ENCODE data around the gene THRA. TPM values are rescaled to one million over a fixed set of nuclear protein-coding genes. Genes with fewer than 3 reads are reported as not detected.

The THRA gene
- total RNA-seq, 2 donors from 2014 or later: 64.8 to 75.0 TPM

GRCh38 chr17:40079545-40079944 lies 16.8 kb downstream of the THRA start:
- Histone ChIP-seq H3K27me3 (replicated peaks; ENCODE audit: insufficient read depth) (no peaks in the 10 kb centered on the region), H3K36me3 (peaks cover 32% of the 10 kb centered on the region), H3K4me3 (no peak overlapping the region), H3K4me1 (ENCODE audit: control insufficient read depth in 1 of 2, low read depth in 2 of 2) (peaks cover 25 to 32% of the 10 kb centered on the region in 2 donors), H3K9me3 (no peaks in the 10 kb centered on the region), H3K27ac (no peak overlapping the region)
- ATAC-seq (ENCODE audit: insufficient number of reproducible peaks, low FRiP score, low read depth): no peak
- DNase-seq (ENCODE audit: low spot score): no peak
- no peak for TF ChIP-seq CTCF (IDR thresholded peaks at IDR 0.05)

GRCh38 chr17:40084477-40084876 lies 21.7 kb downstream of the THRA start:
- Histone ChIP-seq H3K27me3 (replicated peaks; ENCODE audit: insufficient read depth) (no peaks in the 10 kb centered on the region), H3K9me3 (no peaks in the 10 kb centered on the region), H3K4me3 (no peak overlapping the region), H3K36me3 (peaks cover 58% of the 10 kb centered on the region), H3K27ac (no peak overlapping the region), H3K4me1 (ENCODE audit: control insufficient read depth in 1 of 2, low read depth in 2 of 2) (peaks cover 0 to 12% of the 10 kb centered on the region in 2 donors)
- no peak for ATAC-seq (ENCODE audit: insufficient number of reproducible peaks, low FRiP score, low read depth)
- no peak for TF ChIP-seq CTCF (IDR thresholded peaks at IDR 0.05)
- DNase-seq (ENCODE audit: low spot score): no peak

DNA sequence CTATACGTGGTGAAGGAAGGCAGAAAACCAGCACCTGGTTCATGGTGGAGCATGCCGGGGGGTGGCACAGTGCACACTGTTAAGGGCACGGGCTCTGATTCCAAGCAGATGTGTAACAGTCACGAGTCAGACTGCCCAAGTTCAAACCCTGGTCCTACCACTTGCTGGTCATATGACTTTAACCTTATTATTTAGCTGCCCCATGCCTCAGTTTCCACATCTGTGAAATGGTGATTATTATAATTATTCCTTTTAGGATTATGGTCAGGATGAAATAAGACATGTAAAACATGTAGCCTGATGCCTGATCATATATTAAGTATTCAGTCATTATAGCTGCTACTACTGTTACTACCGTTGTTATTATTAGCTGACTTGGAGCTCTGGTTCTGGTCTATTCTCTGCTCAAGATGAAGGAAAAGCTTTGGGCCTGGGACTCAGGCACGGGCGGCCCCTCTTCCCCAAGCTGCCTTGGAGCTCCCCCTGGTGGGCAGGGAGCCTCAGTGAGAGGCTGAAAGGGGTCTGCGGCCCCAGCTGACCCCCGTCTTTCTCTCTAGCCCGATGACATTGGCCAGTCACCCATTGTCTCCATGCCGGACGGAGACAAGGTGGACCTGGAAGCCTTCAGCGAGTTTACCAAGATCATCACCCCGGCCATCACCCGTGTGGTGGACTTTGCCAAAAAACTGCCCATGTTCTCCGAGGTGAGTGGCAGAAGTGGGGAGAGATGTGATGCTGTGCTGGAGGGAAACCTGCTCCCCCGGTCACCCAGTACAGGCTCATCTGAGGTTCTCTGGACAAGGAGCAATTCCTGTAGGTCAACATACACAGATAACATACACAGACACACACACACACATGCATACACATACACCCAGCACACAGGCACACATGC lies 23.6 kb downstream of the THRA start:
- ATAC-seq (ENCODE audit: insufficient number of reproducible peaks, low FRiP score, low read depth) (no peak), DNase-seq (ENCODE audit: low spot score) (no peak)
- H3K36me3 ChIP-seq: peaks cover 63% of the 10 kb centered on the region
- no peak overlapping the region for H3K4me3 ChIP-seq
- peak overlapping the region in 1 of 2 donors; percentile 21 for H3K27ac ChIP-seq
- no peaks in the 10 kb centered on the region for H3K9me3 ChIP-seq
- no peaks in the 10 kb centered on the region for H3K27me3 ChIP-seq (replicated peaks; ENCODE audit: insufficient read depth)
- peaks cover 4 to 30% of the 10 kb centered on the region in 2 donors for H3K4me1 ChIP-seq (ENCODE audit: control insufficient read depth in 1 of 2, low read depth in 2 of 2)
- TF ChIP-seq CTCF (IDR thresholded peaks at IDR 0.05): peak; percentile 86

- no peak overlapping the region for H3K4me3 ChIP-seq
- H3K36me3 ChIP-seq: peaks cover 63% of the 10 kb centered on the region
- no peaks in the 10 kb centered on the region for H3K27me3 ChIP-seq (replicated peaks; ENCODE audit: insufficient read depth)
- peaks cover 11 to 39% of the 10 kb centered on the region in 2 donors for H3K4me1 ChIP-seq (ENCODE audit: control insufficient read depth in 1 of 2, low read depth in 2 of 2)
- no peak for TF ChIP-seq CTCF (IDR thresholded peaks at IDR 0.05)
- no peaks in the 10 kb centered on the region for H3K9me3 ChIP-seq
- H3K27ac ChIP-seq: no peak overlapping the region
- DNase-seq (ENCODE audit: low spot score) (no peak), ATAC-seq (ENCODE audit: insufficient number of reproducible peaks, low FRiP score, low read depth) (no peak)
Observed at GRCh38 chr17:40087049-40087794, 24.5 kb downstream of the THRA start.
